NCI-H526 (cell line): ENCODE measurements around the gene CADM3.

Experiments used
- DNase-seq, 2 experiments: peaks; one replicate each; lab custom pipeline; 2025; lab: John Stamatoyannopoulos, UW

Gene CADM3

GRCh38 chr1:159172614-159173291 is 1.3 kb downstream of the CADM3 start:
- DNase-seq = peak in 1 of 2 experiments; percentile 60

- DNase-seq = no peak
Observed at GRCh38 chr1:159173320-159173719, 1.9 kb downstream of the CADM3 start.

- no peak for DNase-seq
Observed at GRCh38 chr1:159175571-159175970, 4.2 kb downstream of the CADM3 start.

GRCh38 chr1:159177272-159177907 is 6.0 kb downstream of the CADM3 start:
- DNase-seq = no peak

- no peak for DNase-seq
Observed at GRCh38 chr1:159179906-159180305, 8.5 kb downstream of the CADM3 start.

- DNase-seq = no peak
Observed at GRCh38 chr1:159180516-159180915, 9.1 kb downstream of the CADM3 start.

GRCh38 chr1:159181328-159182024 is 10.1 kb downstream of the CADM3 start:
- no peak for DNase-seq

- no peak for DNase-seq
Observed at GRCh38 chr1:159184201-159184600, 12.8 kb downstream of the CADM3 start.

- DNase-seq = no peak
Observed at GRCh38 chr1:159185121-159185520, 13.7 kb downstream of the CADM3 start.

- peak in 1 of 2 experiments; percentile 39 for DNase-seq
Observed at GRCh38 chr1:159187033-159187432, 15.6 kb downstream of the CADM3 start.

GRCh38 chr1:159187647-159188374 is 16.4 kb downstream of the CADM3 start:
- no peak for DNase-seq

GRCh38 chr1:159188375-159188788 is 17.0 kb downstream of the CADM3 start:
- peak; percentile 74 to 95 for DNase-seq

GRCh38 chr1:159190441-159190840 is 19.0 kb downstream of the CADM3 start:
- DNase-seq = no peak

- no peak for DNase-seq
Observed at GRCh38 chr1:159196543-159196942, 25.1 kb downstream of the CADM3 start.

- DNase-seq = peak; percentile 78 to 93
Observed at GRCh38 chr1:159197561-159198557, 26.4 kb downstream of the CADM3 start.

GRCh38 chr1:159199901-159200300 is 28.5 kb downstream of the CADM3 start:
- DNase-seq = no peak

- DNase-seq = no peak
Observed at GRCh38 chr1:159200769-159201168, 29.4 kb downstream of the CADM3 start.

GRCh38 chr1:159201642-159202041 is 30.2 kb downstream of the CADM3 start:
- no peak for DNase-seq

- no peak for DNase-seq
Observed at GRCh38 chr1:159203610-159204009, 32.2 kb downstream of the CADM3 start.

GRCh38 chr1:159204161-159205141 is 33.0 kb downstream of the CADM3 start, which contains the start of gene ACKR1:
ACKR1 (plus strand) TSS chr1:159204875; CDS start chr1:159204960, 85 bp downstream.
- no peak for DNase-seq
